HTR-8/SVneo (cell line): ENCODE measurements around the gene UBR2.
"Not testable (repeated sequence)": the region's sequence is repeated elsewhere in the genome, so short reads cannot be mapped to it uniquely, and the experiment has no call there.

Experiments
- DNase-seq: peaks from one replicate; pipeline ENCODE4 v3.0.0; 2011; ENCODE audit warnings: low spot score, mixed read lengths; ENCODE audit not compliant: insufficient read length
- FAIRE-seq: peaks from 2 replicates; lab custom pipeline; 2011; peaks lifted over from hg19 to GRCh38; lab: Jason Lieb, UNC

UBR2 gene

DNA sequence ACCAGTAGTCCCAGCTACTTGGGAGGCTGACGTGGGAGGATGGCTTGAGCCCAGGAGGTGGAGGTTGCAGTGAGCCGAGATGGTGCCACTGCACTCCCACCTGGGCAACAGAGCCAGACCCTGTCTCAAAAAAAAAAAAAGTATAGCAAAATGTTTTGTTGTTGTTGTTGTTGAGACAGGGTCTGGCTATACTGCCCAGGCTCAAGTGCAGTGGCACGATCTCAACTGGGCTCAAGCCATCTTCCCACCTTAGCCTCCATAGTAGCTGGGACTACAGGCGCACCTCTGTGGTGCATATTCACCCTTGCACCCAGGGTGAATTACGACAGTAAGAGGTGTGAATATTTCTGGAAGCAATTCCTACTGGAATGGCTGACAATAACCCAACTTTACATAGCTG is 11.4 kb upstream of the UBR2 start:
- DNase-seq, result no peak
- no peak for FAIRE-seq

DNA sequence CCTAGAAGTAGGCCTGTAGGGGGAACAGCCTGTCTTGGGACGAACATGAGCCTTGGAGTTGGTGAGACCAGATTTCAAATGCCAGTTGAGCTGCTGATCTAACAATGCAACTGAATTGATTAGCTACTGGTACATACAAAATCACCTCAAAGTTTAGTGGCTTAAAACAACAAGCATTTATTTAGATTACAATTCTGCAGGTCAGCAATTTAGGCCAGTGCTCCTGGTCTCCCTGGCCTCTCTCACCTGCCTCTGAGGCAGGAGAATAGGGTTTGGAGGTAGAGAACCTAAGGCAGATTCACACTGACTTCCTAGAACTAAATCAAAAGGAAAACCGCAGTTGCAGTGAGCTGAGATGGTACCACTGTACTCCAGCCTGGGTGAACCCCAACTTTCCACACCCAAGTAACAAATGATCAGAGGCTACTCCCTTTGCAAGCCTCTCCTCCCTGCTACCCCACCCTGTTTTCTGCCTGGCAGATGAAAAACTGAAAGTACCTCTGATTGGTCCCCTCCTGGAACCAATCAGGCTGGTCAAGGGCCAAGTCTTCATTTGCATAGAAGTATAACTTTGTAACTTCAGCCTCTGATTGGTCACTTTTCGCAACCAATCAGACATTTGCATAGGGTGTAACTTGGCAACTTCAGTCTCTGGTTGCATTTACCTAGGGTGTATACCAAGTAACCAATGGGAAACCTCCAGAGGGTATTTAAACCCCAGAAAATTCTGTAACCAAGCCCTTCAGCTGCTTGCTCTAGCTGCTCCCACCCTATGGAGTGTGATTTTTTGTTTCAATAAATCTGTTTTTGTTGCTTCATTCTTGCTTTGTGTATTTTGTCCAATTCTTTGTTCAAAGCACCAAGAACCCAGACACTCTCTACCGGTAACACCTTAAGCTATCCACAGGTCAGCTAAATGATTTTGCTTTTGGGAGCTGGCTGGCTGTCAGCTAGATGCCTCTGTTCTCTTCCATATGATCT is 8.1 kb upstream of the UBR2 start:
- FAIRE-seq (no peak), DNase-seq (no peak)

- DNase-seq (no peak), FAIRE-seq (no peak)
Observed at GRCh38 chr6:42556462-42556861, 7.4 kb upstream of the UBR2 start.

- not testable (repeated sequence) for DNase-seq
Observed at GRCh38 chr6:42559276-42559675, 4.6 kb upstream of the UBR2 start.

GRCh38 chr6:42561986-42562385 is 1.8 kb upstream of the UBR2 start:
- FAIRE-seq (no peak), DNase-seq (no peak)

More at GRCh38 chr6:42559276-42559675, 4.6 kb upstream of the UBR2 start:
- FAIRE-seq, result not testable (repeated sequence)

GRCh38 chr6:42562788-42563405 is 932 bp upstream of the UBR2 start:
- DNase-seq, result no peak
- no peak for FAIRE-seq

DNA sequence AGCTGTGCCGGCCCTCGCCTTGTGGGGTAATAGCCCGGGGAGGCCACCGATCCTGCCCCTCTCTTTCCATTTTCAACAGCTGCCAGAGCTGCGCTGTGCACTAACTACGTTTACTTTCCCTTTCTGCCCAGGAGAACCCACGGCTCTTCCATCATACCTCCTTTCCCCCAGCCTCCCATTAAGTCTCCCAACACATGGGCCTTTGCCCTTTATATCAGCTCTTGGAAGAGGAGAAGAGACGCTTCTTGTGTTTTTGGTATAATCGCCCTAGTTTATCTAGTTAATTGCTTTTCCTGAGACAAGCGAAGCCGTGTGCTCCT is 637 bp downstream of the UBR2 start:
- FAIRE-seq (no peak), DNase-seq (no peak)

DNA sequence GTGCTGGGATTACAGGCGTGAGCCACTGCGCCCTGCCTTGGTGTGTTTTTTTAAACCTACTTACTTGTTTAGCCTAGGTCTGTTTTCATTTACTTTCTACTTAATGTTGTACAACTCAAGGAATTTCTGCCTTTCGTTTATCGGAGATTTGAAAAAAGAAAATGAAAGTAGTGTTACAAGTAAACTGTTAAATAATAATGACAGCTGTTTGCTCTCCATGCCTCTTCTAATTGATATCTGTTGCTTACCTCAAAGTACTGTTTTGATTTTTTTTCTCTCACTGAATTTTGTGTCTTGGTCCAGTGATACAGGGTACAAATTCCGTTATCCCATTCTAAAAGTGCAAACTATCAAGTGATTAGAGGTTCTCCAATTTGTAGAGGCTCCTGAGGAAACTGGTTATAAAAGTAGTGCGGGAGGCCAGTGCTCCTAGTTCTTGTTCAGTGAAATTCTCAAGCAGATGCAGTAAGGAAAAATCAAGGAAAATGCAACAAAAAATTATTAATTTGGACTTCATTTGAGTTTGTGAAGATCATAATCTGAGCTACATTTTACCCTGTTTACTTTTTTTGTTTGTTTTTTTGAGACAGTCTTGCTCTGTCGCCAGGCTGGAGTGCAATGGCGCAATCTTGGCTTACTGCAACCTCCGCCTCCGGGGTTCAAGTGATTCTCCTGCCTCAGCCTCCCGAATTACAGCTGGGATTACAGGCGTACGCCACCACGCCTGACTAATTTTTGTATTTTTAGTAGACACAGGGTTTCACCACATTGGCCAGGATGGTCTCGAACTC is 2.2 kb downstream of the UBR2 start:
- no peak for FAIRE-seq
- DNase-seq, result no peak

DNA sequence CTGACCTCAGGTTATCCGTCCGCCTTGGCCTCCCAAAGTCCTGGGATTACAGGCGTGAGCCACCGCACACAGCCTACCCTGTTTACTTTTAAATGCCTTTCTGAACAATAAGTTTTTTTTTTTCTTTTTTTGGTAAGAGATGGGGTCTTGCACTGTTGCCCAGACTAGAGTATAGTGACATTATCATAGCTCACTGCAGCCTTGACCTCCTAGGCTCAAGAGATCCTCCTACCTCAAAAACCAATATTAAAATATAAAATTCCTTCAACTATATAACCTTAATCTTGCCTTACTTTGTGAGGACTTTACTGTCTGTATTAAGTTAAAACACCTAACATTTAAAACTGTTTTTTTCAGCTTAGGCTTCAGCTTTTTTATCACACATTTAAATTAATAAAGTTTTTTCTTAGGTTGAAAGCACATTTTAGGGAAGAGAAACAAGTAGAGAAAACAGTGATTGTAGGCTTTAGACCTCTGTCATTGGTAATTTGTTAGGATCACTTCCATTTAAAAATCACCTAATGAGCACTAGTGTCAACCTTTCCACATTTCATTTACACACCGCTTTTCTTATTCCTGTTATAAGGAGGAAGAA is 2.9 kb downstream of the UBR2 start:
- DNase-seq, result no peak
- no peak for FAIRE-seq

- FAIRE-seq, DNase-seq: not testable (repeated sequence)
Observed at GRCh38 chr6:42567237-42567636, 3.4 kb downstream of the UBR2 start.

DNA sequence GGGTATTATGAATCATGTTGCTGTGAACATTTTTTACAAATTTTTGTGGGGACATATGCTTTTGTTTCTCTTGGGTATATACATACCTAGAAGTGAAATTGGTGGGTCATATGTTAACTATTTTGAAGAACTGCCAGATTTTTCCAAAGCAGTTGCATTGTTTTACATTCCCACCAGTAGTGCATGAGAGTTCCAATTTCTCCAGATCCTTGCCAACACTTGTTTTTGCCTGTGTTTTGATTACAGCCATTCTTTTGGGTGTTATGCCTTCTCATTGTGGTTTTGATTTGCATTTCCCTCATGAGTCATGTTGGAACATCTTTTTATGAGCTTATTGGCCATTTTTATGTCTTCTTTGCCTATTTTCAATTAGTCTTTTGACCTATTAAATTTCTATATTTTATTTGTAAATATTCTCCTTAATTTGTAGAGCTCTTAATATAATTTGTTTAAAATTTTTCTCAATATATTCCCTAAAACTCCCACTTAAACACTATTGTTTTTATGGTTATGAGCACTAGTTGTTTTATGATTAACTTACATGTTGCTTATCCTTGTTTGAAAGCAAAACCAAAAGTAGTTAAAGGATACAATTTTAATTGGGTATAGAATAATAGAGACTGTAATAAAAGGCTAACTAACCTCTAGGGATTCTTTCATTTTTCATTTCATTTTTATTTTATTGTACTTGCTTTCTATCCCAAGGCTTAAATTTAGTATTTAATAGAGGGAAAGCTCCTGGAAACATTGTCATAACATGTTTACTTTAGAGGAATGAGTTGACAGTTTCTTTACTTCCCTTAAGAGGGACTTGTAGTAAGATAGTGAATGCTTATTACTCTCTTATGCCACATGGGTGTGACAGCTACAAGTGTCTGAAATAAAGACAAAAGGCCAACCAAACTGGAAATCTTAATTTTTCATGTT is 5.5 kb downstream of the UBR2 start:
- DNase-seq, result no peak
- FAIRE-seq, result no peak

- FAIRE-seq (no peak), DNase-seq (no peak)
Observed at GRCh38 chr6:42571611-42572342, 7.9 kb downstream of the UBR2 start.

- no peak for DNase-seq
- FAIRE-seq, result no peak
Observed at GRCh38 chr6:42572523-42572922, 8.7 kb downstream of the UBR2 start.

- not testable (repeated sequence) for FAIRE-seq, DNase-seq
Observed at GRCh38 chr6:42576538-42576937, 12.7 kb downstream of the UBR2 start.

DNA sequence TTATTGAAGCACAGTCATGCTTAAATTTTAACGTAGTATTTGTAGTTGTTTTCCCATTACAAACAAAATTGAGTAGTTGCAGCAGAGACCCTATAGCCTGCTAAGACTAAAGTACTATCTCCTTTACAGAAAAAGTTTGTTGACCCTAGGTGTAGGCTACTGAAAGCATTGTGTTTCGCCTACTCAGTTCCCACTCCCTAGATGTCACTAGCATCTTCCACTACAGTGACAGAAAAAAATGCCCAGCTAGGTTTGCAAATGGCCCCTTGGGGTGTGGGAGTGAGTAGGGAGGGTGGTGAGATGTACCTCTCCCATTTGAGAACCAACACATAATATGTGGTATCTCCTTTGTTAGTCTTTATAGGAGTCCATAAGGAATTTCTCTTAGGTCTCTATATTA is 34.5 kb downstream of the UBR2 start:
- DNase-seq (no peak), FAIRE-seq (no peak)

DNA sequence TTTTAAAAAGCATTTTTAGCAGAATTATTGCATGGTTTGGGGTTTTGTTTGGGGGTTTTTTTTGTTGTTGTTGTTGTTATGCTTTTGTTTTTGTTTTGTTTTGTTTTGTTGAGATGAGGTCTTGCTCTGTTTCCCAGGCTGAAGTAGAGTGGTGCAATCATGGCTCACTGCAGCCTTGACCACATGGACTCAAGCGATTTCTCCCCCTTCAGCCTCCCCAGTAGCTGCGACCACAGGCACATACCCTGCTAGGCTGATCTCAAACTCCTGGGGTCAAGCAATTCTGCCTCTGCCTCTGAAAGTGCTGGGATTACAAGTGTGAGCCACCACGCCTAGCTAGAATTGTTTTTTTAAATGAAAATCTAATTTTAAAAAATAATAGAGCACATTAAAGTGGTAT is 35.7 kb downstream of the UBR2 start:
- DNase-seq (no peak), FAIRE-seq (no peak)

- no peak for FAIRE-seq
- DNase-seq, result no peak
Observed at GRCh38 chr6:42604150-42604549, 40.3 kb downstream of the UBR2 start.

DNA sequence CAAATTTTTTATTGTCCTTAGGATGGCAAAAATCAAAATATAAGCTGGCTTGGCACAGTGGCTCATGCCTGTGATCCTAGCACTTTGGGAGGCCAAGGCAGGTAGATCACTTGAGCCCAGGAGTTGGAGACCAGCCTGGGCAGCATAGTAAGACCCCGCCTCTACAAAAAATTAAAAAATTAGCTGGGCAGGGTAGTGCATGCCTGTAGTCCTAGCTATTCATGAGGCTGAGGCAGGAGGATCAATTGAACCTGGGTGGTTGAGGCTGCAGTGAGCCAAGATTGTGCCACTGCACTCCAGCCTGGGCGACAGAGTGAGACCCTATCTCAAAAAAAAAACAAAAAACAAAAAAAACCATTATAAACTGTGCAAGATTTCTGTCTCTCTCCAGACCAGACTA is 40.9 kb downstream of the UBR2 start:
- DNase-seq, FAIRE-seq: not testable (repeated sequence)

DNA sequence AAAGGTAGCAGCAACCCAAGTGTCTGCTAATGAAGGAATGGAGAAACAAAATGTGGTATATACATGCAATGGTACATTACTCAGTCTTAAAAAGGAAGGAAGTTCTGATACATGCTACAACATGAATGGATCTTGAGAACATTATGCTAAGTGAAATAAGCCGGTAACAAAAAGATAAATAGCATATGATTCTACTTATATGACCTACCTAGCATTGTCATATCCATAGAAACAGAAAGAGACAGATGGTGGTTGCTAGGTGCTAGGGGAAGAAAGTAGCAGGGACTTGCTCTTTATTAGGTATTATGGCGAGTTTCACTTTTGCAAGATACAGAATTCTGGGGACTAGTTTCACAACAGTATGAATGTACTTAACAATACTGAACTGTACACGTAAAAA is 46.6 kb downstream of the UBR2 start:
- DNase-seq (no peak), FAIRE-seq (no peak)
